ENCODE measurements around the gene ADTRP. TPM values are rescaled to one million over a fixed set of nuclear protein-coding genes. Genes with fewer than 3 reads are reported as not detected.
"Not testable (repeated sequence)": the region's sequence is repeated elsewhere in the genome, so short reads cannot be mapped to it uniquely, and the experiment has no call there.

ADTRP gene
- total RNA-seq, 1 experiment from 2014 or later, result 5.2 TPM

- intact Hi-C loops (cut with micrococcal nuclease; ENCODE audit: unreplicated experiment), result no loop called here
- Histone ChIP-seq H3K36me3 (ENCODE audit: control insufficient read depth, insufficient read depth, low read length) (no peaks in the 10 kb centered on the region), H3K4me3 (ENCODE audit: low read depth, low read length) (no peak overlapping the region), H3K4me1 (no peaks in the 10 kb centered on the region), H3K27me3 (replicated peaks; ENCODE audit: control insufficient read depth, insufficient read depth, low read length) (no peaks in the 10 kb centered on the region), H3K9me3 (no peaks in the 10 kb centered on the region)
- Mint-ChIP-seq H3K4me1 (ENCODE audit: low read depth, unreplicated experiment) (no peaks in the 10 kb centered on the region), H3K4me3 (ENCODE audit: unreplicated experiment) (no peak overlapping the region), H3K27ac (ENCODE audit: unreplicated experiment) (no peak overlapping the region), H3K9me3 (ENCODE audit: unreplicated experiment) (no peaks in the 10 kb centered on the region), H3K27me3 (ENCODE audit: insufficient read depth, unreplicated experiment) (no peaks in the 10 kb centered on the region), H3K36me3 (ENCODE audit: insufficient read depth, unreplicated experiment) (no peaks in the 10 kb centered on the region)
- no TSS peak for BruUV-seq (replicated peaks)
- TF ChIP-seq CTCF (IDR thresholded peaks at IDR 0.05; ENCODE audit: insufficient read depth in 1 of 2, low read depth in 1 of 2, low read length in 1 of 2, severe bottlenecking in 1 of 2, unreplicated experiment in 1 of 2), result no peak
- ChIA-PET CTCF (no interaction called here), POLR2A (interaction anchor here (0.6 kb wide), 1 partner anchor 12 kb away, joined by 3 read pairs; no protein-coding TSS in a partner anchor)
- no peak for DNase-seq
Observed at GRCh38 chr6:11803591-11803971, 25.0 kb upstream of the ADTRP start.

- no peaks in the 10 kb centered on the region for H3K27me3 ChIP-seq (replicated peaks; ENCODE audit: control insufficient read depth, insufficient read depth, low read length)
- BruUV-seq (replicated peaks), result no TSS peak
- intact Hi-C loops (cut with micrococcal nuclease; ENCODE audit: unreplicated experiment), result no loop called here
- H3K36me3 ChIP-seq (ENCODE audit: control insufficient read depth, insufficient read depth, low read length), result no peaks in the 10 kb centered on the region
- no peak overlapping the region for H3K4me3 ChIP-seq (ENCODE audit: low read depth, low read length)
- no peak for DNase-seq
- H3K27me3 Mint-ChIP-seq (ENCODE audit: insufficient read depth, unreplicated experiment), result no peaks in the 10 kb centered on the region
- H3K9me3 ChIP-seq, result no peaks in the 10 kb centered on the region
- ChIA-PET POLR2A (no interaction called here), CTCF (no interaction called here)
- no peak for TF ChIP-seq CTCF (IDR thresholded peaks at IDR 0.05; ENCODE audit: insufficient read depth in 1 of 2, low read depth in 1 of 2, low read length in 1 of 2, severe bottlenecking in 1 of 2, unreplicated experiment in 1 of 2)
- no peaks in the 10 kb centered on the region for H3K4me1 ChIP-seq
- no peaks in the 10 kb centered on the region for H3K36me3 Mint-ChIP-seq (ENCODE audit: insufficient read depth, unreplicated experiment)
- H3K4me3 Mint-ChIP-seq (ENCODE audit: unreplicated experiment), result no peak overlapping the region
- H3K4me1 Mint-ChIP-seq (ENCODE audit: low read depth, unreplicated experiment), result peaks cover 4% of the 10 kb centered on the region
- no peaks in the 10 kb centered on the region for H3K9me3 Mint-ChIP-seq (ENCODE audit: unreplicated experiment)
- no peak overlapping the region for H3K27ac Mint-ChIP-seq (ENCODE audit: unreplicated experiment)
Observed at GRCh38 chr6:11802886-11803590, 24.4 kb upstream of the ADTRP start.

GRCh38 chr6:11800531-11800930, 21.9 kb upstream of the ADTRP start:
- CTCF ChIA-PET; H3K36me3 ChIP-seq (ENCODE audit: control insufficient read depth, insufficient read depth, low read length); H3K4me3 ChIP-seq (ENCODE audit: low read depth, low read length); H3K4me1 Mint-ChIP-seq (ENCODE audit: low read depth, unreplicated experiment); H3K4me3 Mint-ChIP-seq (ENCODE audit: unreplicated experiment); H3K9me3 Mint-ChIP-seq (ENCODE audit: unreplicated experiment); POLR2A ChIA-PET; DNase-seq; H3K27me3 ChIP-seq (replicated peaks; ENCODE audit: control insufficient read depth, insufficient read depth, low read length); H3K9me3 ChIP-seq; H3K27me3 Mint-ChIP-seq (ENCODE audit: insufficient read depth, unreplicated experiment); H3K36me3 Mint-ChIP-seq (ENCODE audit: insufficient read depth, unreplicated experiment); BruUV-seq (replicated peaks); intact Hi-C loops (cut with micrococcal nuclease; ENCODE audit: unreplicated experiment); H3K27ac Mint-ChIP-seq (ENCODE audit: unreplicated experiment); H3K4me1 ChIP-seq: not testable (repeated sequence)

All from Caco-2 (cell line).